Measurements from ENCODE around the gene BCAP31.
A peak's percentile ranks its signal among the peaks of the same experiment; 100 is the strongest.

DNA sequence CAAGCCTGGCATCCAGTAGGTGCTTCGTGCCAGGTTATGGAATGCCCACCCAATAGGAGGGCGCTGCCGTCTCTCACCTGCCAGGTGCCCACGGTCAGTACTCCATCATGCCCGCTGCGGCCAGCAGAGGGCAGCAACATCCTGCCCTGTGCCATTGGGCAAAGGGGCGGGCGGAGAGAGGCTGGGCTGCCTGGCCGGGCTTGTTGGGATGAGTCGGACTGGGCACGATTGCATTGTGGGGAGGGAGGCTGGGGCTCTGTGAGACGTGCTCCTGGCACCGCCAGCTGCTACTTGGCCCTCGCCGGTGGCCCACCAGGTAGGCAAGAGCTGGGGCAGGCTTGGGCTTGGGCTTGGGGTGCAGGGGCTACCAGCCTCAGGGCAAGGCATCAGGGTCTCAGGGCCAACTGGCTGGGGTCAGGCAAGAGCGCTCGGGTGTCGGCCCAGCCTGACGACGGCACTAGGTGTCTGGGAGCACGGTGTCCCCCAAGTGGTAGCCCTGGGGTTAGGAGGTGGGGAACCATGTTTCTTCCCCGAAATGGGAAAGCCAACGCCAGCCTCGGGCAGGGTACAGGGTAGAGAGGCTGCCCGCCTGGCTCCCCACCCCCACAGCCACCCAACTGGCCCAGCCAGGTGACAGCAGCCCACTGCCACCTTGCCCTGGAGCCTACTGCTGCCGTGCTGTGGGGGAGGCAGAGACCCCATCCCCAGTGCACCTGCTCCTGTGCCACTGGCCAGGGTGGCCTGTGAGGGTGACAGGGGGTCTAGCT is 40.0 kb upstream of the BCAP31 start, which contains the start of gene PLXNB3:
- TF ChIP-seq POLR2A (IDR thresholded peaks at IDR 0.05) = no peak
- peak; percentile 68 to 93 (median 78) for TF ChIP-seq CTCF (IDR thresholded peaks at IDR 0.05)

Measured in heart left ventricle (tissue), 13 donors.